Adrenal gland (tissue), 5 donors: Measurements from ENCODE around the gene WDHD1.

Source experiments
- POLR2A ChIP-seq, 2 donors: fragments of 450-650 bp; IDR thresholded peaks; one replicate each; pipeline ENCODE4 v1.6.1; 2017; ENCODE audit warnings: antibody characterized with exemption in 2 of 2, mild to moderate bottlenecking in 2 of 2, moderate library complexity in 1 of 2
- TF ChIP-seq, protein P1 (sequence below), 6 experiments: fragments of 450-650 bp in 4 of 6; fragments of 200-600 bp in 2 of 6; sonication (generic) in 1 of 6; IDR thresholded peaks; 1 replicate in 5 of 6; 2 replicates in 1 of 6; pipeline versions ENCODE4 v1.5.1 to v1.8.0; 2016 to 2021; ENCODE audit warnings: antibody characterized with exemption in 6 of 6, mild to moderate bottlenecking in 2 of 6, moderate library complexity in 1 of 6
- donor health status: DM: no; HTN: no; CAD: no.

DNA sequence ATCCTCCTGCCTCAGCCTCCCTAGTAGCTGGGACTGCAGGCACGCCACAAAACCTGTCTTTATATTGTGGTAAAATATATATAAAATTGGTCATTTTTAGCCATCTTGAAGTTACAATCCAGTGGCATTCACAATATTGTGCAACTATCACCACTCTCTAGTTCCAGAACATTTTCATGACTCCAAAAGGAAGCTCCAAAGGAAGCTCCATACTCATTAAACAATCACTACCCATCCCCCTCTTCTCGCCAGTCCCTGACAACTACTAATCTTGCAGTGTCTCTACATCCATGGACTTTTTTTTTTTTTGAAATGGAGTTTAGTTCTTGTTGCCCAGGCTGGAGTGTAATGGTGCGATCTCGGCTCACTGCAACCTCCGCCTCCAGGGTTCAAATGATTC is 127.3 kb downstream of the WDHD1 start:
- no peak for TF ChIP-seq POLR2A (IDR thresholded peaks at IDR 0.05)
- TF ChIP-seq, protein P1, sequence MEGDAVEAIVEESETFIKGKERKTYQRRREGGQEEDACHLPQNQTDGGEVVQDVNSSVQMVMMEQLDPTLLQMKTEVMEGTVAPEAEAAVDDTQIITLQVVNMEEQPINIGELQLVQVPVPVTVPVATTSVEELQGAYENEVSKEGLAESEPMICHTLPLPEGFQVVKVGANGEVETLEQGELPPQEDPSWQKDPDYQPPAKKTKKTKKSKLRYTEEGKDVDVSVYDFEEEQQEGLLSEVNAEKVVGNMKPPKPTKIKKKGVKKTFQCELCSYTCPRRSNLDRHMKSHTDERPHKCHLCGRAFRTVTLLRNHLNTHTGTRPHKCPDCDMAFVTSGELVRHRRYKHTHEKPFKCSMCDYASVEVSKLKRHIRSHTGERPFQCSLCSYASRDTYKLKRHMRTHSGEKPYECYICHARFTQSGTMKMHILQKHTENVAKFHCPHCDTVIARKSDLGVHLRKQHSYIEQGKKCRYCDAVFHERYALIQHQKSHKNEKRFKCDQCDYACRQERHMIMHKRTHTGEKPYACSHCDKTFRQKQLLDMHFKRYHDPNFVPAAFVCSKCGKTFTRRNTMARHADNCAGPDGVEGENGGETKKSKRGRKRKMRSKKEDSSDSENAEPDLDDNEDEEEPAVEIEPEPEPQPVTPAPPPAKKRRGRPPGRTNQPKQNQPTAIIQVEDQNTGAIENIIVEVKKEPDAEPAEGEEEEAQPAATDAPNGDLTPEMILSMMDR (IDR thresholded peaks at IDR 0.05) = no peak
